Keratinocyte (primary cell): ENCODE data around the gene SPECC1.

Experiments used
- CTCF ChIP-seq, 3 experiments: IDR thresholded peaks in 1 of 3; conservative IDR thresholded peaks in 1 of 3; optimal IDR thresholded peaks in 1 of 3; 2 replicates in 2 of 3; 3 replicates in 1 of 3; pipeline versions ENCODE3 to v1.5.1; 2011; ENCODE audit warnings: low read length in 3 of 3, mild to moderate bottlenecking in 3 of 3, moderate library complexity in 2 of 3, control low read depth in 1 of 3, inconsistent platforms in 1 of 3; ENCODE audit not compliant: insufficient read depth in 2 of 3; ENCODE audit errors: extremely low read depth in 1 of 3
- EZH2 ChIP-seq: IDR thresholded peaks from one replicate; pipeline ENCODE4 v1.6.1; 2012; ENCODE audit warnings: inconsistent platforms, mild to moderate bottlenecking, low read length, moderate library complexity

GRCh38 chr17:20241855-20242254, 232.7 kb downstream of the SPECC1 start:
- TF ChIP-seq CTCF (optimal IDR thresholded peaks at IDR 0.05 in 1 of 3, IDR thresholded peaks at IDR 0.05 in 1 of 3, conservative IDR thresholded peaks at IDR 0.05 in 1 of 3; ENCODE audit: extremely low read depth in 1 of 3, insufficient read depth in 2 of 3, low read length in 3 of 3) = no peak
- TF ChIP-seq EZH2 = no peak
